ENCODE results near the gene NAA35.

Gene NAA35

DNA sequence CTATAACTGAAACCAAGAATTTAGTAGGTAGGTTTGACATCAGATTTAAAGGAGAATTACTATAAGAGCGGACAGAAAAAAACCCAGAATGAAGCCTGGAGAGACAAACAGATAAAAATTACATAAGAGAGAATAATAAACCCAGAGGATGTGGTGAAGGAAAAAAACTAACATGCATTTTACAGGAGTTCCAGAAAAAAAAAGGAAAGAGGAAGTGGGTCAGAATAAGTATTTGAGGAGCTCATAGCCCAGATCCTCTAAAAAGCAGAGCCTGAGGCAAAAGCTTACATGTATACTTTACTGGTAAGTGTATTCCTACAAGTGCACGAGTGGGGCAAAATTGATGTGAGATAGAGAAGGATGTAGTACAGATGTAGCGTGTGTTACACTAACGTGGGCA is 43.1 kb upstream of the NAA35 start:
- no peak for ATAC-seq
- TF ChIP-seq BACH2 (CRISPR knock-in tag; IDR thresholded peaks at IDR 0.05; ENCODE audit: borderline replicate concordance) (no peak), RARB (CRISPR knock-in tag; IDR thresholded peaks at IDR 0.05) (no peak), PPARA (CRISPR knock-in tag; IDR thresholded peaks at IDR 0.05; ENCODE audit: borderline replicate concordance) (no peak), ZNF8 (CRISPR knock-in tag; IDR thresholded peaks at IDR 0.05) (no peak), ZNF565 (CRISPR knock-in tag; conservative IDR thresholded peaks at IDR 0.05; ENCODE audit: low read depth) (no peak), ESRRG (CRISPR knock-in tag; IDR thresholded peaks at IDR 0.05) (no peak), ZFP3 (CRISPR knock-in tag; IDR thresholded peaks at IDR 0.05) (no peak), ARNTL (CRISPR knock-in tag; IDR thresholded peaks at IDR 0.05; ENCODE audit: borderline replicate concordance, low read depth) (no peak), TOX (CRISPR knock-in tag; IDR thresholded peaks at IDR 0.05; ENCODE audit: borderline replicate concordance) (no peak)
- TF ChIP-seq, protein P1, sequence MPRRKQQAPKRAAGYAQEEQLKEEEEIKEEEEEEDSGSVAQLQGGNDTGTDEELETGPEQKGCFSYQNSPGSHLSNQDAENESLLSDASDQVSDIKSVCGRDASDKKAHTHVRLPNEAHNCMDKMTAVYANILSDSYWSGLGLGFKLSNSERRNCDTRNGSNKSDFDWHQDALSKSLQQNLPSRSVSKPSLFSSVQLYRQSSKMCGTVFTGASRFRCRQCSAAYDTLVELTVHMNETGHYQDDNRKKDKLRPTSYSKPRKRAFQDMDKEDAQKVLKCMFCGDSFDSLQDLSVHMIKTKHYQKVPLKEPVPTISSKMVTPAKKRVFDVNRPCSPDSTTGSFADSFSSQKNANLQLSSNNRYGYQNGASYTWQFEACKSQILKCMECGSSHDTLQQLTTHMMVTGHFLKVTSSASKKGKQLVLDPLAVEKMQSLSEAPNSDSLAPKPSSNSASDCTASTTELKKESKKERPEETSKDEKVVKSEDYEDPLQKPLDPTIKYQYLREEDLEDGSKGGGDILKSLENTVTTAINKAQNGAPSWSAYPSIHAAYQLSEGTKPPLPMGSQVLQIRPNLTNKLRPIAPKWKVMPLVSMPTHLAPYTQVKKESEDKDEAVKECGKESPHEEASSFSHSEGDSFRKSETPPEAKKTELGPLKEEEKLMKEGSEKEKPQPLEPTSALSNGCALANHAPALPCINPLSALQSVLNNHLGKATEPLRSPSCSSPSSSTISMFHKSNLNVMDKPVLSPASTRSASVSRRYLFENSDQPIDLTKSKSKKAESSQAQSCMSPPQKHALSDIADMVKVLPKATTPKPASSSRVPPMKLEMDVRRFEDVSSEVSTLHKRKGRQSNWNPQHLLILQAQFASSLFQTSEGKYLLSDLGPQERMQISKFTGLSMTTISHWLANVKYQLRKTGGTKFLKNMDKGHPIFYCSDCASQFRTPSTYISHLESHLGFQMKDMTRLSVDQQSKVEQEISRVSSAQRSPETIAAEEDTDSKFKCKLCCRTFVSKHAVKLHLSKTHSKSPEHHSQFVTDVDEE (CRISPR knock-in tag; IDR thresholded peaks at IDR 0.05), result no peak
- TF ChIP-seq, protein P2, sequence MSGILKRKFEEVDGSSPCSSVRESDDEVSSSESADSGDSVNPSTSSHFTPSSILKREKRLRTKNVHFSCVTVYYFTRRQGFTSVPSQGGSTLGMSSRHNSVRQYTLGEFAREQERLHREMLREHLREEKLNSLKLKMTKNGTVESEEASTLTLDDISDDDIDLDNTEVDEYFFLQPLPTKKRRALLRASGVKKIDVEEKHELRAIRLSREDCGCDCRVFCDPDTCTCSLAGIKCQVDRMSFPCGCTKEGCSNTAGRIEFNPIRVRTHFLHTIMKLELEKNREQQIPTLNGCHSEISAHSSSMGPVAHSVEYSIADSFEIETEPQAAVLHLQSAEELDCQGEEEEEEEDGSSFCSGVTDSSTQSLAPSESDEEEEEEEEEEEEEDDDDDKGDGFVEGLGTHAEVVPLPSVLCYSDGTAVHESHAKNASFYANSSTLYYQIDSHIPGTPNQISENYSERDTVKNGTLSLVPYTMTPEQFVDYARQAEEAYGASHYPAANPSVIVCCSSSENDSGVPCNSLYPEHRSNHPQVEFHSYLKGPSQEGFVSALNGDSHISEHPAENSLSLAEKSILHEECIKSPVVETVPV (CRISPR knock-in tag; IDR thresholded peaks at IDR 0.05), result no peak
- TF ChIP-seq, protein P3, sequence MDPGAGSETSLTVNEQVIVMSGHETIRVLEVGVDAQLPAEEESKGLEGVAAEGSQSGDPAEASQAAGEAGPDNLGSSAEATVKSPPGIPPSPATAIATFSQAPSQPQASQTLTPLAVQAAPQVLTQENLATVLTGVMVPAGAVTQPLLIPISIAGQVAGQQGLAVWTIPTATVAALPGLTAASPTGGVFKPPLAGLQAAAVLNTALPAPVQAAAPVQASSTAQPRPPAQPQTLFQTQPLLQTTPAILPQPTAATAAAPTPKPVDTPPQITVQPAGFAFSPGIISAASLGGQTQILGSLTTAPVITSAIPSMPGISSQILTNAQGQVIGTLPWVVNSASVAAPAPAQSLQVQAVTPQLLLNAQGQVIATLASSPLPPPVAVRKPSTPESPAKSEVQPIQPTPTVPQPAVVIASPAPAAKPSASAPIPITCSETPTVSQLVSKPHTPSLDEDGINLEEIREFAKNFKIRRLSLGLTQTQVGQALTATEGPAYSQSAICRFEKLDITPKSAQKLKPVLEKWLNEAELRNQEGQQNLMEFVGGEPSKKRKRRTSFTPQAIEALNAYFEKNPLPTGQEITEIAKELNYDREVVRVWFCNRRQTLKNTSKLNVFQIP (CRISPR knock-in tag; IDR thresholded peaks at IDR 0.05; ENCODE audit: borderline replicate concordance, low read depth), result no peak

DNA sequence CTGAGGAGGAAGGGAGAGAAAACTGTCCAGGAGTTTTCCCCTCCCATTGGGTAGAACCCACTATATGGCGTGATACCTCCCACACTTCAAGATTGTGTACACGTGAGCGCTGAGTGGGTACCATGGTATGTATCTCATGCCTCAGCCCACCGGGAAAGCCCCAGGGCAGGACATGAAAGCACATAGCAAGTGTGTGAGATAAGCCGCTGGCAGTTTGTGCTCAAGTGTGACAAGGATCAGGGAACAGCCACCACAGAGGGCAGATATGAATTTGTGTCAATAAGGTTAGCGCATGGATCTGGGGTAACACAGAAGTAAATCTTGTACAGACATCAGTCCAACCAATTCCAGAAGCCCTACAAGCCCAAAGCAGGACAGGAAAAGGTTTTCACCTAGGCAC is 42.6 kb upstream of the NAA35 start:
- TF ChIP-seq ZNF8 (CRISPR knock-in tag; IDR thresholded peaks at IDR 0.05), result no peak
- TF ChIP-seq PPARA (CRISPR knock-in tag; IDR thresholded peaks at IDR 0.05; ENCODE audit: borderline replicate concordance), result no peak
- no peak for TF ChIP-seq TOX (CRISPR knock-in tag; IDR thresholded peaks at IDR 0.05; ENCODE audit: borderline replicate concordance)
- TF ChIP-seq SNAI2 (CRISPR knock-in tag; IDR thresholded peaks at IDR 0.05), result no peak
- TF ChIP-seq, protein P4, sequence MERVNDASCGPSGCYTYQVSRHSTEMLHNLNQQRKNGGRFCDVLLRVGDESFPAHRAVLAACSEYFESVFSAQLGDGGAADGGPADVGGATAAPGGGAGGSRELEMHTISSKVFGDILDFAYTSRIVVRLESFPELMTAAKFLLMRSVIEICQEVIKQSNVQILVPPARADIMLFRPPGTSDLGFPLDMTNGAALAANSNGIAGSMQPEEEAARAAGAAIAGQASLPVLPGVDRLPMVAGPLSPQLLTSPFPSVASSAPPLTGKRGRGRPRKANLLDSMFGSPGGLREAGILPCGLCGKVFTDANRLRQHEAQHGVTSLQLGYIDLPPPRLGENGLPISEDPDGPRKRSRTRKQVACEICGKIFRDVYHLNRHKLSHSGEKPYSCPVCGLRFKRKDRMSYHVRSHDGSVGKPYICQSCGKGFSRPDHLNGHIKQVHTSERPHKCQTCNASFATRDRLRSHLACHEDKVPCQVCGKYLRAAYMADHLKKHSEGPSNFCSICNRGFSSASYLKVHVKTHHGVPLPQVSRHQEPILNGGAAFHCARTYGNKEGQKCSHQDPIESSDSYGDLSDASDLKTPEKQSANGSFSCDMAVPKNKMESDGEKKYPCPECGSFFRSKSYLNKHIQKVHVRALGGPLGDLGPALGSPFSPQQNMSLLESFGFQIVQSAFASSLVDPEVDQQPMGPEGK (CRISPR knock-in tag; IDR thresholded peaks at IDR 0.05; ENCODE audit: borderline replicate concordance), result no peak
- no peak for TF ChIP-seq BACH2 (CRISPR knock-in tag; IDR thresholded peaks at IDR 0.05; ENCODE audit: borderline replicate concordance)
- TF ChIP-seq ZFP30 (CRISPR knock-in tag; IDR thresholded peaks at IDR 0.05), result no peak
- no peak for TF ChIP-seq TCF4 (CRISPR knock-in tag; IDR thresholded peaks at IDR 0.05; ENCODE audit: borderline replicate concordance)
- TF ChIP-seq ZC3H10 (CRISPR knock-in tag; IDR thresholded peaks at IDR 0.05), result no peak
- TF ChIP-seq ZFP3 (CRISPR knock-in tag; IDR thresholded peaks at IDR 0.05), result no peak
- TF ChIP-seq ZNF70 (CRISPR knock-in tag; IDR thresholded peaks at IDR 0.05), result no peak
- no peak for TF ChIP-seq CSDC2 (CRISPR knock-in tag; IDR thresholded peaks at IDR 0.05)
- TF ChIP-seq, protein P2 (CRISPR knock-in tag; IDR thresholded peaks at IDR 0.05), result no peak
- TF ChIP-seq, protein P1 (CRISPR knock-in tag; IDR thresholded peaks at IDR 0.05), result no peak
- no peak for TF ChIP-seq ZNF565 (CRISPR knock-in tag; conservative IDR thresholded peaks at IDR 0.05; ENCODE audit: low read depth)
- no peak for TF ChIP-seq GLIS3 (CRISPR knock-in tag; IDR thresholded peaks at IDR 0.05)
- no peak for TF ChIP-seq ESRRG (CRISPR knock-in tag; IDR thresholded peaks at IDR 0.05)
- no peak for TF ChIP-seq OSR1 (CRISPR knock-in tag; IDR thresholded peaks at IDR 0.05)
- TF ChIP-seq ISL1 (CRISPR knock-in tag; IDR thresholded peaks at IDR 0.05), result no peak
- ATAC-seq, result no peak
